Retinal pigment epithelial cell (primary cell): ENCODE data around the gene STK32A.

Experiments
- DNase-seq: peaks from one replicate; pipeline ENCODE4 v3.0.0-alpha.2; 2010; ENCODE audit warnings: low read depth
- H3K4me3 ChIP-seq: 2 replicates; pipeline ENCODE4 v1.5.1; 2011; ENCODE audit warnings: mild to moderate bottlenecking, low read length, control low read depth, moderate library complexity
- CTCF ChIP-seq: conservative IDR thresholded peaks from 2 replicates; pipeline ENCODE4 v1.5.1; 2011; ENCODE audit warnings: low read depth, low read length, control low read depth, inconsistent platforms

The STK32A gene

GRCh38 chr5:147321569-147321968 lies 86.7 kb downstream of the STK32A start:
- no peak for TF ChIP-seq CTCF
- DNase-seq, result no peak
- no peak overlapping the region for H3K4me3 ChIP-seq

- DNase-seq, result no peak
- no peak overlapping the region for H3K4me3 ChIP-seq
- no peak for TF ChIP-seq CTCF
These were observed 92.6 kb downstream of the STK32A start for GRCh38 chr5:147327421-147327820.

- H3K4me3 ChIP-seq, result no peak overlapping the region
- DNase-seq, result no peak
- no peak for TF ChIP-seq CTCF
These were observed 93.1 kb downstream of the STK32A start for GRCh38 chr5:147327905-147328304.

GRCh38 chr5:147332658-147333057 lies 97.8 kb downstream of the STK32A start:
- no peak for DNase-seq

GRCh38 chr5:147336876-147337275 lies 102.0 kb downstream of the STK32A start:
- H3K4me3 ChIP-seq, result no peak overlapping the region
- DNase-seq, result no peak
- TF ChIP-seq CTCF, result no peak

More at GRCh38 chr5:147332658-147333057, 97.8 kb downstream of the STK32A start:
- H3K4me3 ChIP-seq, result no peak overlapping the region
- no peak for TF ChIP-seq CTCF

- DNase-seq, result no peak
- no peak overlapping the region for H3K4me3 ChIP-seq
- peak; percentile 19 for TF ChIP-seq CTCF
These were observed 104.5 kb downstream of the STK32A start for GRCh38 chr5:147339313-147339712.

GRCh38 chr5:147340941-147341340 lies 106.1 kb downstream of the STK32A start:
- no peak overlapping the region for H3K4me3 ChIP-seq
- no peak for TF ChIP-seq CTCF
- DNase-seq, result no peak
